Measurements from ENCODE around the gene ATXN2L. TPM values are rescaled to one million over a fixed set of nuclear protein-coding genes. Genes with fewer than 3 reads are reported as not detected.

The ATXN2L gene
- polyA plus RNA-seq, 4 donors, result 66.8 to 171 (median 122) TPM

- DNase-seq (ENCODE audit: low read depth in 4 of 4, low spot score in 2 of 4), result no peak
Observed at GRCh38 chr16:28835864-28836760, 13.3 kb downstream of the ATXN2L start.

- DNase-seq (ENCODE audit: low read depth in 4 of 4, low spot score in 2 of 4), result no peak
Observed at GRCh38 chr16:28836761-28837064, 13.9 kb downstream of the ATXN2L start.

GRCh38 chr16:28837672-28838557 is 15.1 kb downstream of the ATXN2L start:
- no peak for DNase-seq (ENCODE audit: low read depth in 4 of 4, low spot score in 2 of 4)

GRCh38 chr16:28838558-28838918 is 15.7 kb downstream of the ATXN2L start:
- DNase-seq (ENCODE audit: low read depth in 4 of 4, low spot score in 2 of 4), result no peak

- no peak for DNase-seq (ENCODE audit: low read depth in 4 of 4, low spot score in 2 of 4)
Observed at GRCh38 chr16:28839004-28839639, 16.3 kb downstream of the ATXN2L start.

- DNase-seq (ENCODE audit: low read depth in 4 of 4, low spot score in 2 of 4), result no peak
Observed at GRCh38 chr16:28839899-28840298, 17.1 kb downstream of the ATXN2L start.

- DNase-seq (ENCODE audit: low read depth in 4 of 4, low spot score in 2 of 4), result no peak
Observed at GRCh38 chr16:28842696-28843095, 19.9 kb downstream of the ATXN2L start.

GRCh38 chr16:28843766-28844165 is 21.0 kb downstream of the ATXN2L start:
- no peak for DNase-seq (ENCODE audit: low read depth in 4 of 4, low spot score in 2 of 4)

- DNase-seq (ENCODE audit: low read depth in 4 of 4, low spot score in 2 of 4), result no peak
Observed at GRCh38 chr16:28844226-28844885, 21.6 kb downstream of the ATXN2L start.

- no peak for DNase-seq (ENCODE audit: low read depth in 4 of 4, low spot score in 2 of 4)
Observed at GRCh38 chr16:28845293-28845692, 22.5 kb downstream of the ATXN2L start.

GRCh38 chr16:28845761-28846079 is 22.9 kb downstream of the ATXN2L start:
- no peak for DNase-seq (ENCODE audit: low read depth in 4 of 4, low spot score in 2 of 4)

GRCh38 chr16:28846080-28846932 is 23.5 kb downstream of the ATXN2L start, which contains the start of gene TUFM:
TUFM (minus strand) TSS chr16:28846348; CDS start chr16:28846269, 79 bp downstream.
- DNase-seq (ENCODE audit: low read depth in 4 of 4, low spot score in 2 of 4), result peak; percentile 91 to 97 (median 94)

- no peak for DNase-seq (ENCODE audit: low read depth in 4 of 4, low spot score in 2 of 4)
Observed at GRCh38 chr16:28846933-28847273, 24.1 kb downstream of the ATXN2L start.

- DNase-seq (ENCODE audit: low read depth in 4 of 4, low spot score in 2 of 4), result no peak
Observed at GRCh38 chr16:28858421-28858820, 35.6 kb downstream of the ATXN2L start.

GRCh38 chr16:28859326-28859725 is 36.5 kb downstream of the ATXN2L start:
- DNase-seq (ENCODE audit: low read depth in 4 of 4, low spot score in 2 of 4), result no peak

- DNase-seq (ENCODE audit: low read depth in 4 of 4, low spot score in 2 of 4), result no peak
Observed at GRCh38 chr16:28863929-28864793, 41.4 kb downstream of the ATXN2L start.

- DNase-seq (ENCODE audit: low read depth in 4 of 4, low spot score in 2 of 4), result no peak
Observed at GRCh38 chr16:28865001-28865688, 42.3 kb downstream of the ATXN2L start.

GRCh38 chr16:28865722-28866453 is 43.1 kb downstream of the ATXN2L start:
- no peak for DNase-seq (ENCODE audit: low read depth in 4 of 4, low spot score in 2 of 4)
